HepG2 (cell line): ENCODE results near the gene CUL7. TPM values are rescaled to one million over a fixed set of nuclear protein-coding genes. Genes with fewer than 3 reads are reported as not detected.
A peak's percentile ranks its signal among the peaks of the same experiment; 100 is the strongest.

Experiments
- GMEB2 ChIP-seq: IDR thresholded peaks from 2 replicates; pipeline ENCODE4 v1.6.1; 2016; ENCODE audit warnings: missing biosample characterization, missing genetic modification reagents, low read depth
- GTF3A ChIP-seq: sonication (generic); formaldehyde crosslinking; conservative IDR thresholded peaks from 2 replicates; pipeline ENCODE4 v1.4.0; 2020; ENCODE audit warnings: mild to moderate bottlenecking, missing genetic modification reagents
- KMT2A ChIP-seq: sonication (generic); formaldehyde crosslinking; IDR thresholded peaks from 2 replicates; pipeline ENCODE4 v1.4.0; 2020; ENCODE audit warnings: missing genetic modification reagents
- MXD3 ChIP-seq: IDR thresholded peaks from 2 replicates; pipeline ENCODE4 v1.6.1; 2016; ENCODE audit warnings: mild to moderate bottlenecking, missing biosample characterization, missing genetic modification reagents
- RFX3 ChIP-seq: IDR thresholded peaks from 2 replicates; pipeline ENCODE4 v1.6.1; 2016; ENCODE audit warnings: missing biosample characterization, missing genetic modification reagents
- SUZ12 ChIP-seq: fragments of 150-350 bp; IDR thresholded peaks from 2 replicates; pipeline ENCODE4 v1.6.1; 2014; ENCODE audit warnings: low read depth, low read length
- YY1 ChIP-seq: IDR thresholded peaks from 2 replicates; pipeline ENCODE4 v1.6.1; 2011; ENCODE audit warnings: low read length, low read depth, moderate library complexity, mild to moderate bottlenecking; ENCODE audit not compliant: insufficient read depth, insufficient replicate concordance
- ZNF343 ChIP-seq: sonication (generic); formaldehyde crosslinking; IDR thresholded peaks from 2 replicates; pipeline ENCODE4 v1.4.0; 2020; ENCODE audit warnings: mild to moderate bottlenecking, missing genetic modification reagents
- ZNF547 ChIP-seq: sonication (generic); formaldehyde crosslinking; IDR thresholded peaks from 2 replicates; pipeline ENCODE4 v1.5.1; 2020; ENCODE audit warnings: mild to moderate bottlenecking, missing genetic modification reagents
- ZNF572 ChIP-seq: sonication (generic); formaldehyde crosslinking; IDR thresholded peaks from 2 replicates; pipeline ENCODE4 v1.5.1; 2020; ENCODE audit warnings: mild to moderate bottlenecking, missing genetic modification reagents
- ZNF660 ChIP-seq: sonication (generic); formaldehyde crosslinking; IDR thresholded peaks from 2 replicates; pipeline ENCODE4 v1.5.1; 2020; ENCODE audit warnings: mild to moderate bottlenecking, low read depth, missing genetic modification reagents, borderline replicate concordance
- ZNF740 ChIP-seq: sonication (generic); formaldehyde crosslinking; IDR thresholded peaks from 2 replicates; pipeline ENCODE4 v1.4.0; 2020; ENCODE audit warnings: missing genetic modification reagents
- ZXDC ChIP-seq: sonication (generic); formaldehyde crosslinking; IDR thresholded peaks from 2 replicates; pipeline ENCODE4 v1.5.0; 2020; ENCODE audit warnings: mild to moderate bottlenecking, missing genetic modification reagents
- polyA plus RNA-seq, 8 experiments: library from polyadenylated mRNA; depleted of rRNA in 3 of 8; stranded (reverse) in 7 of 8; unstranded in 1 of 8; fragments of >200 nt; fragmentation: Illumina TruSeq in 4 of 8; extraction: Trizol in 4 of 8; gene quantifications; 2 replicates each; pipeline versions ENCODE4 v1.2.1 to v1.2.3, GENCODE V29; 2011 to 2016; ENCODE audit warnings: low read depth in 4 of 8, missing spikeins in 1 of 8, mixed read lengths in 1 of 8; ENCODE audit not compliant: insufficient read depth in 1 of 8
- total RNA-seq, 5 experiments: library from RNA; depleted of rRNA; stranded (reverse); fragments of >200 nt; fragmentation: Illumina TruSeq; extraction: Trizol; gene quantifications; 2 replicates each; pipeline ENCODE4 v1.2.3, GENCODE V29; 2016; ENCODE audit warnings: low read depth in 1 of 5
- TF ChIP-seq, protein P1 (sequence below): sonication (generic); formaldehyde crosslinking; IDR thresholded peaks from 2 replicates; pipeline ENCODE4 v1.4.0; 2020; ENCODE audit warnings: mild to moderate bottlenecking, missing genetic modification reagents
- TF ChIP-seq, protein P2 (sequence below): sonication (generic); formaldehyde crosslinking; IDR thresholded peaks from 2 replicates; pipeline ENCODE4 v1.4.0; 2020; ENCODE audit warnings: mild to moderate bottlenecking, missing genetic modification reagents

CUL7 gene
- total and polyA plus RNA-seq, 2 of the 13 experiments (the other 11 are each of a cell fraction or from before 2014, with no cell fraction given) = 32.0 to 60.7 TPM

GRCh38 chr6:43059168-43060033 is 5.8 kb upstream of the CUL7 start, which contains the start of the genes KLC4 and MRPL2 (continued):
- TF ChIP-seq, protein P1, sequence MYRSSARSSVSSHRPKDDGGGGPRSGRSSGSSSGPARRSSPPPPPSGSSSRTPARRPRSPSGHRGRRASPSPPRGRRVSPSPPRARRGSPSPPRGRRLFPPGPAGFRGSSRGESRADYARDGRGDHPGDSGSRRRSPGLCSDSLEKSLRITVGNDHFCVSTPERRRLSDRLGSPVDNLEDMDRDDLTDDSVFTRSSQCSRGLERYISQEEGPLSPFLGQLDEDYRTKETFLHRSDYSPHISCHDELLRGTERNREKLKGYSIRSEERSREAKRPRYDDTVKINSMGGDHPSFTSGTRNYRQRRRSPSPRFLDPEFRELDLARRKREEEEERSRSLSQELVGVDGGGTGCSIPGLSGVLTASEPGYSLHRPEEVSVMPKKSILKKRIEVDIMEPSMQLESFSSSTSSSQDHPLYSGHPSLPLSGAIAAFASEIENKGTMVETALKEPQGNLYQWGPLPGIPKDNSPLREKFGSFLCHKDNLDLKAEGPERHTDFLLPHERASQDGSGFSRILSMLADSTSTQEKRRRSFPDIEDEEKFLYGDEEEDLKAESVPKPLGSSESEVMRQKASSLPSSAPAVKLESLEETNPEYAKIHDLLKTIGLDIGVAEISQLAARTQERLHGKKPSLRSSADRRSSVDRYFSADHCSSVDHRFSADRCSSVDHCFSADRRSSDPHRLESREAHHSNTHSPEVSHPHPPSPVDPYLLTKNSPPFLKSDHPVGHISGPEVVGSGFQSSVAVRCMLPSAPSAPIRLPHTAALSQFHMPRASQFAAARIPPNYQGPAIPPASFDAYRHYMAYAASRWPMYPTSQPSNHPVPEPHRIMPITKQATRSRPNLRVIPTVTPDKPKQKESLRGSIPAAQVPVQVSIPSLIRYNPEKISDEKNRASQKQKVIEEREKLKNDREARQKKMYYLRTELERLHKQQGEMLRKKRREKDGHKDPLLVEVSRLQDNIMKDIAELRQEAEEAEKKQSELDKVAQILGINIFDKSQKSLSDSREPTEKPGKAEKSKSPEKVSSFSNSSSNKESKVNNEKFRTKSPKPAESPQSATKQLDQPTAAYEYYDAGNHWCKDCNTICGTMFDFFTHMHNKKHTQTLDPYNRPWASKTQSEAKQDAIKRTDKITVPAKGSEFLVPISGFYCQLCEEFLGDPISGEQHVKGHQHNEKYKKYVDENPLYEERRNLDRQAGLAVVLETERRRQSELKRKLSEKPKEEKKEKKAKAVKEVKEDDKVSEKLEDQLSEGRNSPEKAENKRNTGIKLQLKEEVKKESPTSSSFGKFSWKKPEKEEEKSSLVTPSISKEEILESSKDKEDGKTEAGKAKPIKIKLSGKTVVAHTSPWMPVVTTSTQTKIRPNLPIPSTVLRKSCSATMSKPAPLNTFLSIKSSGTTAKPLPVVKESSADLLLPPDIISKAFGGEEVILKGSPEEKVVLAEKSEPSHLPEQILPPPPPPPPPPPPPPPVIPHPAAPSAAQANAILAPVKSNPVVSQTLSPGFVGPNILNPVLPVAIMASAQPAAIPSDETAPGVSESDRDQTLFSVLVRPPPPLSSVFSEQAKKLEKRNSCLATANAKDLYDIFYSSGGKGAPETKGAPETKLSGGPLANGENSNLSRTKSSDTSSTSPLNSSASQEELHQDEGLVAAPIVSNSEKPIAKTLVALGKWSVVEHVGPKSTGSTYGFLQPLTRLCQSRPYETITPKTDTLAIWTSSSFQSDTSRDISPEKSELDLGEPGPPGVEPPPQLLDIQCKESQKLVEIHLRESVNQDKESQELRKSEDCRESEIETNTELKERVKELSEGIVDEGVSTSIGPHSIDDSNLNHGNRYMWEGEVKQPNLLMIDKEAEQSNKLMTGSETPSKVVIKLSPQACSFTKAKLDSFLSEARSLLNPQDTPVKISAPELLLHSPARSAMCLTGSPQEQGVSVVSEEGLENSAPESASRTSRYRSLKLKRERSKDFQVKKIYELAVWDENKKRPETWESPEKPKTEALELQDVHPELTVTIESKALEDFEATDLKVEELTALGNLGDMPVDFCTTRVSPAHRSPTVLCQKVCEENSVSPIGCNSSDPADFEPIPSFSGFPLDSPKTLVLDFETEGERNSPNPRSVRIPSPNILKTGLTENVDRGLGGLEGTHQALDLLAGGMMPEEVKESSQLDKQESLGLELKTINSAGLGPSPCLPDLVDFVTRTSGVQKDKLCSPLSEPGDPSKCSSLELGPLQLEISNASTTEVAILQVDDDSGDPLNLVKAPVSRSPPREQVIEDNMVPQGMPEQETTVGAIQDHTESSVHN (CRISPR knock-in tag) = no peak
- TF ChIP-seq ZNF740 (no peak), MXD3 (CRISPR knock-in tag) (peak; percentile 45; the same call in 1 of the 2 replicates), ZNF547 (CRISPR knock-in tag) (no peak; the same call in none of the 2 replicates), ZNF343 (no peak), KMT2A (CRISPR knock-in tag) (peak; percentile 95), SUZ12 (no peak), ZNF572 (CRISPR knock-in tag) (no peak), GTF3A (CRISPR knock-in tag) (no peak), YY1 (peak; percentile 97), ZNF660 (CRISPR knock-in tag) (no peak), ZXDC (CRISPR knock-in tag) (peak; percentile 42; the same call in 1 of the 2 replicates), GMEB2 (CRISPR knock-in tag) (peak; percentile 76), RFX3 (CRISPR knock-in tag) (no peak)
- TF ChIP-seq, protein P2, sequence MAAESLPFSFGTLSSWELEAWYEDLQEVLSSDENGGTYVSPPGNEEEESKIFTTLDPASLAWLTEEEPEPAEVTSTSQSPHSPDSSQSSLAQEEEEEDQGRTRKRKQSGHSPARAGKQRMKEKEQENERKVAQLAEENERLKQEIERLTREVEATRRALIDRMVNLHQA (CRISPR knock-in tag) = no peak
